MM.1S (cell line): ENCODE data around the gene BZW2.

Experiments
- DNase-seq: peaks from one replicate; pipeline ENCODE4 v3.0.0-alpha.2; 2015
- H2AFZ ChIP-seq: fragments of 300-600 bp; sonication (generic); 2 replicates; pipeline ENCODE4 v1.6.0; 2016; ENCODE audit warnings: antibody characterized with exemption, low read length
- H3F3A ChIP-seq: fragments of 300-600 bp; sonication (generic); 2 replicates; pipeline ENCODE4 v1.6.1; 2016; ENCODE audit warnings: mild to moderate bottlenecking, antibody characterized with exemption, low read length, moderate library complexity, mixed read lengths; ENCODE audit not compliant: insufficient read depth
- H3K27ac ChIP-seq: fragments of 300-600 bp; sonication (generic); 2 replicates; pipeline ENCODE4 v1.5.1; 2016; ENCODE audit warnings: mild to moderate bottlenecking, low read length
- H3K27me3 ChIP-seq: fragments of 300-600 bp; sonication (generic); replicated peaks from 2 replicates; pipeline ENCODE4 v1.6.0; 2016; ENCODE audit warnings: low read length; ENCODE audit not compliant: insufficient read depth
- H3K36me3 ChIP-seq: fragments of 300-600 bp; sonication (generic); replicated peaks from 2 replicates; pipeline ENCODE4 v1.6.1; 2016; ENCODE audit warnings: mild to moderate bottlenecking, low read length, mixed read lengths; ENCODE audit not compliant: insufficient read depth
- H3K4me1 ChIP-seq: fragments of 300-600 bp; sonication (generic); 2 replicates; pipeline ENCODE4 v1.6.1; 2016; ENCODE audit warnings: low read length, mixed read lengths
- H3K4me2 ChIP-seq: fragments of 300-600 bp; sonication (generic); 2 replicates; pipeline ENCODE4 v1.6.0; 2016; ENCODE audit warnings: low read depth, low read length
- H3K4me3 ChIP-seq: fragments of 300-600 bp; sonication (generic); 2 replicates; pipeline ENCODE4 v1.5.1; 2016; ENCODE audit warnings: low read length, mixed read lengths
- H3K79me2 ChIP-seq: fragments of 300-600 bp; sonication (generic); 2 replicates; pipeline ENCODE4 v1.6.1; 2016; ENCODE audit warnings: mixed run types, low read length, mixed read lengths
- H3K9ac ChIP-seq: fragments of 300-600 bp; sonication (generic); 2 replicates; pipeline ENCODE4 v1.6.1; 2016; ENCODE audit warnings: low read length, mixed read lengths
- H3K9me2 ChIP-seq: fragments of 300-600 bp; sonication (generic); replicated peaks from 2 replicates; pipeline ENCODE4 v1.6.1; 2016; ENCODE audit warnings: mild to moderate bottlenecking, low read length, mixed read lengths; ENCODE audit not compliant: insufficient read depth
- H3K9me3 ChIP-seq: fragments of 300-600 bp; sonication (generic); replicated peaks from 2 replicates; pipeline ENCODE4 v1.6.1; 2016; ENCODE audit warnings: mild to moderate bottlenecking, low read length, mixed read lengths; ENCODE audit not compliant: insufficient read depth
- H4K20me1 ChIP-seq: fragments of 300-600 bp; sonication (generic); 2 replicates; pipeline ENCODE4 v1.6.1; 2016; ENCODE audit warnings: mild to moderate bottlenecking, low read length, moderate library complexity, mixed read lengths; ENCODE audit not compliant: insufficient read depth
- EZH2 ChIP-seq: fragments of 300-600 bp; sonication (generic); optimal IDR thresholded peaks from 2 replicates; pipeline ENCODE3; 2017; ENCODE audit warnings: low read depth, mild to moderate bottlenecking, antibody characterized with exemption, low read length, mixed read lengths
- EZH2phosphoT487 ChIP-seq: fragments of 300-600 bp; sonication (generic); IDR thresholded peaks from 2 replicates; pipeline ENCODE4 v1.6.1; 2018; ENCODE audit warnings: antibody characterized with exemption, low read length
- TF ChIP-seq, protein P1 (sequence below): fragments of 300-600 bp; sonication (generic); IDR thresholded peaks from 2 replicates; pipeline ENCODE4 v1.5.1; 2016; ENCODE audit warnings: antibody characterized with exemption, low read length, mixed read lengths

The BZW2 gene

DNA sequence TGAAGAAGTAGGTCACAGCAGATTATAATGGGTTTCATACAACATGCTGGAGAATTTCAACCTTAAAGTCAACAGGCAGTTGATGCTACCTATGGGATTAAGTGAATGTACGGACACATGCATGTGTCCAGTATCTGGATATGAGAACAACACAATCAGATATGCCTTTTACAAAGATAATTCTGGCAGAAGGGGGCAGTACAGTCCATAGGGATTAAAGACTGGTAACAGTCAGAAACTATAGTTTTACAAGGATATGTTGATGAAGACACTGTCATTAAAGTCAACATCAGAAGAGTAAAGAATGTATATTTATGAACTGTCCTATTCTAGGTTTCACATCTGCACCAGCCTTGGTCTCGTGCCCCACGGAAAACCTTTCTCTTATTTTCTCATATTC lies 41.9 kb upstream of the BZW2 start:
- Histone ChIP-seq H3F3A (no peaks in the 10 kb centered on the region), H3K27me3 (no peaks in the 10 kb centered on the region), H3K4me3 (no peak overlapping the region), H3K4me1 (no peaks in the 10 kb centered on the region), H3K9ac (no peak overlapping the region), H3K9me3 (no peaks in the 10 kb centered on the region), H3K36me3 (no peaks in the 10 kb centered on the region), H3K79me2 (no peaks in the 10 kb centered on the region), H2AFZ (no peak overlapping the region), H3K9me2 (no peaks in the 10 kb centered on the region), H3K27ac (no peak overlapping the region), H4K20me1 (no peaks in the 10 kb centered on the region), H3K4me2 (no peak overlapping the region)
- no peak for DNase-seq
- TF ChIP-seq EZH2phosphoT487 (no peak), EZH2 (no peak)
- TF ChIP-seq, protein P1, sequence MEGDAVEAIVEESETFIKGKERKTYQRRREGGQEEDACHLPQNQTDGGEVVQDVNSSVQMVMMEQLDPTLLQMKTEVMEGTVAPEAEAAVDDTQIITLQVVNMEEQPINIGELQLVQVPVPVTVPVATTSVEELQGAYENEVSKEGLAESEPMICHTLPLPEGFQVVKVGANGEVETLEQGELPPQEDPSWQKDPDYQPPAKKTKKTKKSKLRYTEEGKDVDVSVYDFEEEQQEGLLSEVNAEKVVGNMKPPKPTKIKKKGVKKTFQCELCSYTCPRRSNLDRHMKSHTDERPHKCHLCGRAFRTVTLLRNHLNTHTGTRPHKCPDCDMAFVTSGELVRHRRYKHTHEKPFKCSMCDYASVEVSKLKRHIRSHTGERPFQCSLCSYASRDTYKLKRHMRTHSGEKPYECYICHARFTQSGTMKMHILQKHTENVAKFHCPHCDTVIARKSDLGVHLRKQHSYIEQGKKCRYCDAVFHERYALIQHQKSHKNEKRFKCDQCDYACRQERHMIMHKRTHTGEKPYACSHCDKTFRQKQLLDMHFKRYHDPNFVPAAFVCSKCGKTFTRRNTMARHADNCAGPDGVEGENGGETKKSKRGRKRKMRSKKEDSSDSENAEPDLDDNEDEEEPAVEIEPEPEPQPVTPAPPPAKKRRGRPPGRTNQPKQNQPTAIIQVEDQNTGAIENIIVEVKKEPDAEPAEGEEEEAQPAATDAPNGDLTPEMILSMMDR = no peak

DNA sequence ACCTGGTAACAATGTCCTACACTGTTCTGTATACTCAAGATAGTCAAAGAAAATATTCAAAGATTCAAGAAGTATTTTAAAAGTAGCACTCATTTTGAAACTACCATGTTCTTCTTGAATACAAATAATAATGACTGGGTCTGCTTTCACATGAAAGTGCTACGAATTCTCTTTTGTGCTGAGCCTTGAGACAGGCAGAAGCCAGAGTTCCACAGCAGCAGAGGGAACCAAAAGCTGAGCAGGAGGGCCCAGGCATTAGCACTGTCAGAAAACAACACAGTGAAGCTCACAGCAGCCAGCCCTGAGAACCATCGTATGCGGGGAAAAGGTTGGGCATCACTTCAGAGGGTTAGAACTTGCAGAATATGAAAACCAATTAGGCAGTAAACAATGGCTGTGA lies 39.3 kb upstream of the BZW2 start:
- no peaks in the 10 kb centered on the region for H3K79me2 ChIP-seq
- no peak overlapping the region for H3K4me2 ChIP-seq
- no peak overlapping the region for H3K4me3 ChIP-seq
- H3K9me2 ChIP-seq = no peaks in the 10 kb centered on the region
- TF ChIP-seq EZH2phosphoT487 (no peak), EZH2 (no peak)
- TF ChIP-seq, protein P1 = no peak
- H2AFZ ChIP-seq = no peak overlapping the region
- no peak overlapping the region for H3K9ac ChIP-seq
- DNase-seq = no peak
- H3K4me1 ChIP-seq = no peaks in the 10 kb centered on the region
- H3K36me3 ChIP-seq = no peaks in the 10 kb centered on the region
- H3K9me3 ChIP-seq = no peaks in the 10 kb centered on the region
- no peaks in the 10 kb centered on the region for H3K27me3 ChIP-seq
- no peaks in the 10 kb centered on the region for H3F3A ChIP-seq
- no peaks in the 10 kb centered on the region for H4K20me1 ChIP-seq
- H3K27ac ChIP-seq = no peak overlapping the region

DNA sequence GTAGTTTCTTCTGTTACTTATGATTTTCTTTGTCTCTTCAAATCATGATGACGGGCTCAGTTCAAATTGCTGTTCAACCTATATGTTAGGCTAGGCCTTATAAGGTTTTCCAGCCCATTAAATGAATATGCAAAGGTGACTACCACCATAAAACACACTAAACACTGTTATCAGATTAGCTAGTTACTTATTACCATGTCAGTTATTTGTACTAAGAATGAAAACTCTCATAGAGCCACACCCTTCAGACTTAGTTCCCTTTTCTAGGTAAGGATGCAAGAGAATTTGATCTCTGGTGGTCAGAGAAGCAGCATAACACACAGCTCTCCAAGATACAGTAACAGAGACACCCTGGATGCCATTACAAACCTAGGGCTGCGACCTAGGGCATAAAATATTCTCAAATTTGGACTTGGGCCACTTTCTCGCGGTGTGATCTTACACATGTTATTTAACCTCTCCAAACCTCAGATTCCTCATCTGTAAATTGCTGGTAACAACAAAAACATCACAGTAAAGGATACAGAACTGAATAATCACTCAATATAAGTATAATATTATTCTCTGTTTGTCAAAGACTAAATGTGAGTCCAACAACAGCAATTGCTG lies 36.0 kb upstream of the BZW2 start:
- no peaks in the 10 kb centered on the region for H3K36me3 ChIP-seq
- TF ChIP-seq, protein P1 = no peak
- TF ChIP-seq EZH2 (no peak), EZH2phosphoT487 (no peak)
- H3F3A ChIP-seq = no peaks in the 10 kb centered on the region
- H3K79me2 ChIP-seq = no peaks in the 10 kb centered on the region
- no peak overlapping the region for H3K9ac ChIP-seq
- no peak overlapping the region for H3K27ac ChIP-seq
- H3K4me2 ChIP-seq = no peak overlapping the region
- H2AFZ ChIP-seq = no peak overlapping the region
- no peaks in the 10 kb centered on the region for H4K20me1 ChIP-seq
- no peaks in the 10 kb centered on the region for H3K4me1 ChIP-seq
- H3K9me3 ChIP-seq = no peaks in the 10 kb centered on the region
- no peak overlapping the region for H3K4me3 ChIP-seq
- no peak for DNase-seq
- no peaks in the 10 kb centered on the region for H3K27me3 ChIP-seq
- H3K9me2 ChIP-seq = no peaks in the 10 kb centered on the region
